GM23338 (cell line): ENCODE data around the gene BYSL. TPM values are rescaled to one million over a fixed set of nuclear protein-coding genes. Genes with fewer than 3 reads are reported as not detected.

Experiments
- ATAC-seq: fragments of 200-7000 bp; cut with Tn5 transposase; 3 replicates; pipeline ENCODE4 v1.9.1; 2020
- DNase-seq: peaks from one replicate; pipeline ENCODE4 v3.0.0-alpha.2; 2015; ENCODE audit warnings: low spot score
- H2AFZ ChIP-seq: fragments of 200-600 bp; sonication (generic); 2 replicates; pipeline ENCODE4 v1.8.0; 2016; ENCODE audit warnings: antibody characterized with exemption, mild to moderate bottlenecking, moderate library complexity
- H3F3A ChIP-seq: fragments of 200-600 bp; sonication (generic); replicated peaks from 2 replicates; pipeline ENCODE4 v1.8.0; 2017; ENCODE audit warnings: antibody characterized with exemption, mixed run types, low read depth
- H3K27ac ChIP-seq: fragments of 200-600 bp; sonication (generic); 2 replicates; pipeline ENCODE4 v1.6.1; 2016; ENCODE audit warnings: low read depth
- H3K27me3 ChIP-seq: fragments of 200-600 bp; sonication (generic); 2 replicates; pipeline ENCODE4 v1.8.0; 2016; ENCODE audit warnings: mild to moderate bottlenecking, mixed run types, moderate library complexity; ENCODE audit not compliant: insufficient read depth
- H3K36me3 ChIP-seq: fragments of 200-600 bp; sonication (generic); 2 replicates; pipeline ENCODE4 v1.8.0; 2016; ENCODE audit warnings: mild to moderate bottlenecking; ENCODE audit not compliant: insufficient read depth
- H3K4me1 ChIP-seq: fragments of 200-600 bp; sonication (generic); 2 replicates; pipeline ENCODE4 v1.8.0; 2016; ENCODE audit warnings: mild to moderate bottlenecking, moderate library complexity; ENCODE audit not compliant: insufficient read depth
- H3K4me2 ChIP-seq: fragments of 200-600 bp; sonication (generic); 2 replicates; pipeline ENCODE4 v1.7.1; 2017; ENCODE audit warnings: mixed run types
- H3K4me3 ChIP-seq: fragments of 200-600 bp; sonication (generic); 2 replicates; pipeline ENCODE4 v1.6.1; 2016; ENCODE audit warnings: mixed run types
- H3K79me2 ChIP-seq: fragments of 200-600 bp; sonication (generic); replicated peaks from 2 replicates; pipeline ENCODE4 v1.8.0; 2017; ENCODE audit warnings: mild to moderate bottlenecking; ENCODE audit not compliant: insufficient read depth
- H3K9me2 ChIP-seq: fragments of 200-600 bp; sonication (generic); 2 replicates; pipeline ENCODE4 v1.8.0; 2017; ENCODE audit not compliant: insufficient read depth
- H4K20me1 ChIP-seq: fragments of 200-600 bp; sonication (generic); replicated peaks from 2 replicates; pipeline ENCODE4 v1.8.0; 2017; ENCODE audit warnings: mild to moderate bottlenecking; ENCODE audit not compliant: insufficient read depth
- H3K27ac Mint-ChIP-seq: 2 replicates; pipeline ENCODE4 v1.8.0; 2020; ENCODE audit warnings: inconsistent platforms, mild to moderate bottlenecking, moderate library complexity, mixed read lengths
- H3K27me3 Mint-ChIP-seq: 3 replicates; pipeline ENCODE4 v1.8.0; 2022; ENCODE audit warnings: low read depth, mild to moderate bottlenecking, moderate library complexity, mixed read lengths, inconsistent platforms; ENCODE audit not compliant: insufficient read depth, poor library complexity
- H3K36me3 Mint-ChIP-seq: 3 replicates; pipeline ENCODE4 v1.8.0; 2021; ENCODE audit warnings: low read depth, mild to moderate bottlenecking, inconsistent platforms, moderate library complexity, mixed read lengths
- H3K4me1 Mint-ChIP-seq: 3 replicates; pipeline ENCODE4 v1.8.0; 2020; ENCODE audit warnings: mild to moderate bottlenecking, inconsistent platforms, mixed read lengths
- H3K4me3 Mint-ChIP-seq: 3 replicates; pipeline ENCODE4 v1.8.0; 2021; ENCODE audit warnings: moderate library complexity, mild to moderate bottlenecking, inconsistent platforms, mixed read lengths
- H3K9me3 Mint-ChIP-seq: 3 replicates; pipeline ENCODE4 v1.8.0; 2020; ENCODE audit warnings: moderate library complexity, mild to moderate bottlenecking, inconsistent platforms, mixed read lengths
- CREB1 ChIP-seq: fragments of 250-450 bp; sonication (Bioruptor Pico); IDR thresholded peaks from 2 replicates; pipeline ENCODE4 v1.5.0; 2020; ENCODE audit warnings: low read depth, mild to moderate bottlenecking, moderate library complexity
- CTCF ChIP-seq, 2 experiments: fragments of 200-600 bp in 1 of 2; sonication (generic) in 1 of 2; conservative IDR thresholded peaks; 2 replicates each; pipeline versions ENCODE4 v1.5.1 to v1.6.1; 2016 to 2017; ENCODE audit warnings: antibody characterized with exemption in 2 of 2, low read depth in 2 of 2, mild to moderate bottlenecking in 2 of 2, moderate library complexity in 1 of 2
- ETS1 ChIP-seq: IDR thresholded peaks from 2 replicates; pipeline ENCODE4 v1.6.1; 2016; ENCODE audit warnings: antibody characterized with exemption
- EZH2 ChIP-seq: fragments of 200-600 bp; sonication (generic); IDR thresholded peaks from one replicate; pipeline ENCODE4 v1.8.0; 2017; ENCODE audit warnings: antibody characterized with exemption, mild to moderate bottlenecking, low read depth; ENCODE audit not compliant: unreplicated experiment
- EZH2phosphoT487 ChIP-seq: fragments of 200-600 bp; sonication (generic); IDR thresholded peaks from one replicate; pipeline ENCODE4 v1.8.1; 2018; ENCODE audit warnings: antibody characterized with exemption; ENCODE audit not compliant: unreplicated experiment
- JUNB ChIP-seq: IDR thresholded peaks from one replicate; pipeline ENCODE4 v1.6.1; 2016; ENCODE audit warnings: antibody characterized with exemption; ENCODE audit not compliant: unreplicated experiment
- NANOG ChIP-seq: IDR thresholded peaks from 2 replicates; pipeline ENCODE4 v1.6.1; 2016; ENCODE audit warnings: antibody characterized with exemption, borderline replicate concordance
- POLR2AphosphoS5 ChIP-seq: IDR thresholded peaks from 2 replicates; pipeline ENCODE4 v1.6.1; 2016; ENCODE audit warnings: antibody characterized with exemption, low read depth
- REST ChIP-seq: IDR thresholded peaks from one replicate; pipeline ENCODE4 v1.6.1; 2018; ENCODE audit warnings: antibody characterized with exemption; ENCODE audit not compliant: unreplicated experiment
- STAT1 ChIP-seq: IDR thresholded peaks from one replicate; pipeline ENCODE4 v1.6.1; 2016; ENCODE audit warnings: antibody characterized with exemption; ENCODE audit not compliant: unreplicated experiment
- ZNF114 ChIP-seq: fragments of 250-450 bp; sonication (Bioruptor Pico); IDR thresholded peaks from 2 replicates; pipeline ENCODE4 v1.5.0; 2020; ENCODE audit warnings: mild to moderate bottlenecking, moderate library complexity
- ZNF331 ChIP-seq: fragments of 250-450 bp; sonication (Bioruptor Pico); IDR thresholded peaks from 2 replicates; pipeline ENCODE4 v1.5.0; 2020; ENCODE audit warnings: low read depth, mild to moderate bottlenecking, moderate library complexity
- ZNF462 ChIP-seq: fragments of 250-450 bp; sonication (Bioruptor Pico); IDR thresholded peaks from 2 replicates; pipeline ENCODE4 v1.5.0; 2020; ENCODE audit warnings: mild to moderate bottlenecking, moderate library complexity
- polyA plus RNA-seq: library from polyadenylated mRNA; unstranded; fragments of >200 nt; fragmentation: Nextera tagmentation; extraction: Ambion mirVana; gene quantifications from 2 replicates; pipeline ENCODE4 v1.2.1, GENCODE V29; 2016
- total RNA-seq: library from RNA; depleted of rRNA; stranded (reverse); fragments of >200 nt; shearing (Covaris generic); gene quantifications from 2 replicates; pipeline ENCODE4 v1.2.3, GENCODE V29; 2014

Gene BYSL
- total and polyA plus RNA-seq, 2 experiments from 2014 or later, result 33.7 to 35.3 TPM

GRCh38 chr6:41874741-41875140 lies 46.6 kb upstream of the BYSL start:
- Histone ChIP-seq H2AFZ (no peak overlapping the region), H4K20me1 (peaks cover 4% of the 10 kb centered on the region; the same call in 1 of the 2 replicates), H3K9me2 (no peaks in the 10 kb centered on the region), H3K27me3 (no peaks in the 10 kb centered on the region), H3K36me3 (no peaks in the 10 kb centered on the region), H3F3A (no peaks in the 10 kb centered on the region), H3K79me2 (peaks cover 4% of the 10 kb centered on the region; the same call in 1 of the 2 replicates), H3K4me2 (no peak overlapping the region), H3K27ac (no peak overlapping the region), H3K4me3 (no peak overlapping the region), H3K4me1 (peaks cover 9% of the 10 kb centered on the region)
- H3K4me3 Mint-ChIP-seq, result no peak overlapping the region
- no peaks in the 10 kb centered on the region for H3K27me3 Mint-ChIP-seq
- peaks cover 15% of the 10 kb centered on the region for H3K4me1 Mint-ChIP-seq
- peaks cover 7% of the 10 kb centered on the region; the same call in 1 of the 3 replicates for H3K36me3 Mint-ChIP-seq
- H3K9me3 Mint-ChIP-seq, result no peaks in the 10 kb centered on the region
- ATAC-seq (no peak), DNase-seq (no peak)
- TF ChIP-seq STAT1, result no peak
- TF ChIP-seq EZH2, result no peak
- no peak for TF ChIP-seq CTCF (conservative IDR thresholded peaks at IDR 0.05; ENCODE audit: low read depth in 2 of 2)
- no peak for TF ChIP-seq ZNF114
- no peak for TF ChIP-seq JUNB
- TF ChIP-seq NANOG, result no peak
- no peak for TF ChIP-seq ZNF462
- TF ChIP-seq POLR2AphosphoS5, result no peak
- TF ChIP-seq EZH2phosphoT487, result no peak
- no peak for TF ChIP-seq ETS1
- no peak for TF ChIP-seq REST
- TF ChIP-seq CREB1 (CRISPR knock-in tag), result no peak
- TF ChIP-seq ZNF331 (CRISPR knock-in tag), result no peak
- H3K27ac Mint-ChIP-seq, result no peak overlapping the region
